Ramos (cell line): Measurements from ENCODE around the gene EPS15.
"Not testable (repeated sequence)": the region's sequence is repeated elsewhere in the genome, so short reads cannot be mapped to it uniquely, and the experiment has no call there.

Experiments
- in situ Hi-C: fragments of 300-500 bp; cut with MboI; formaldehyde crosslinking; loops from one replicate; pipeline ENCODE4 v1.14.3; 2022; ENCODE audit warnings: low sequenced_read_pairs; ENCODE audit not compliant: unreplicated experiment

EPS15 gene

DNA sequence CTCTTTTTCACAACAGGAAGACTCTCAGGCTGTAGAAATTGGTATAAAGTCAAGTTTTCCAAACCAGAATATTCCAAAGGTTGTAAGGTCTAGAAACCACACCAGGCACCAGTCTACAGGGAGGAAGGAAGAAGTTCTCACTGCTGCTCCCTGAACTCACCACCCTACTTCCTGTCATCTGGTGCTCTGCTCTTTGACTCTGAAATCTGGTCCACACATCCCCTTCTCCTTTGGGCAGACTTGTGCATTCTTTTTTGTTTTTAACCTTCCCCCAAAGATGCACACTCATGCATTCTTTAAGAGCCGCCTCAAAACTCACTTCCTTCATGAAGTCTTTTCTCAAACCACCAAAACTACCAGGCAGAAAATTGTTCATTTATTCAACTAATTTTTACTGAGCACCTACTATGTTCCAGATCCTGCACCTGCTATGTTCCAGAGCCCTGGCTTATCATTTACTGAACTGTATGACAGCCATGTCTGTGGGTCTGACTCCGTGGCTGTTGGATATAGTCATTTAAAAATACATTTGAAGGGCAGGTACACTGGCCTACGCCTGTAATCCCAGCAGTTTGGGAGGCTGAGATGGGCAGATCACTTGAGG lies 30.1 kb upstream of the EPS15 start:
- in situ Hi-C loops = no loop called here

DNA sequence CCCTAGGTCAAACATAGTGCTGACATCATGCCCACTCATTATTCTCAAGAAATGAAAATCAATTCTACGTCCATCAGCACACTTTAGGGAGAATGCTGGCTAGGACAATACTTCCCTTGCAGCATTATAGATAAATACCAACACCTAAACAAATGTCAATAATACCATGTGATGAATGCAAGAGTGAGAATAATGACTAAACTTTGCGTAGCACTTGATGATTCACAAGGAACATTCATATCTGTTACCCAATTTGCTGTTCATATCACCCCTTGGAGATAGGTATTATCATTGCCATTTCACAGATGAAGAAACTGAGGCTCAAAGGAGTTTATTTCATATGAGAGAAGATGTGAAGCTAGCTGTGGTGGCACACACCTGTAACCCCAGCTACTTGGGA lies 24.8 kb upstream of the EPS15 start:
- in situ Hi-C loops = no loop called here

DNA sequence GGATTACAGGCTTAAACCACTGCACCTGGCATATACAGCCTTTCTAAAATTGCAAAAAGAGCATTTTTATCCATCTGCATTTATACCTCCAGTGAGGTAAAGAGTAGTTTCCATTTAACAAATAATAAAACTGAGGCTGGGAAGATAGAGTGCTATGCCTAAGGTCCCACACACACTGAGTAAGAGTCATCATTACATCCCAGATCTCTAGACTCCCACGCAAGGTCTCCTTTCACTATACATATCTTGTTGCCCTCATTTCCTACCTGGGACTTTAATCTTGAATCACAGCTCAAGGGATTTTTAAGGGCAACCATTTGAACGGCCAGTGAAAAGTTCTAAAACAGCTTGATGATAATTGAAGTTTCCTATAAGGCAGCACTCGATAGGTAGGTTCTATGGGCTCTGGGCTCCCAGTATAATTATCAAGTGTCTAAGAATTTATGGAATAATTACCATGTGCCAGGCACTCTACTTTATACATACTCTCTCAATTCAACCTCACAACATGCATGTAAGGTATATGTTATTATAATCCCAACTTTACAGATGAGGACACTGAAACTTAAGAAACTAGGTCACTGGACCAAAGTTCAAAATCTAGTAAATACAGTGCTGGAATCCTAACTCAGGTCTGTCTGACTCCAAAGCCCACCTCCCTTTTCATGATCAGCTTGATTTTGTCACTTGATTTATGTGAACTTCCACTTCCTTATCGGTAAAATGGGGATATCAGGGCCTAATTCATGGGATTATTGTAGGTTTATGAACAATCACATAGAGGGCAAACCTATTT lies 23.3 kb upstream of the EPS15 start:
- in situ Hi-C loops = no loop called here

DNA sequence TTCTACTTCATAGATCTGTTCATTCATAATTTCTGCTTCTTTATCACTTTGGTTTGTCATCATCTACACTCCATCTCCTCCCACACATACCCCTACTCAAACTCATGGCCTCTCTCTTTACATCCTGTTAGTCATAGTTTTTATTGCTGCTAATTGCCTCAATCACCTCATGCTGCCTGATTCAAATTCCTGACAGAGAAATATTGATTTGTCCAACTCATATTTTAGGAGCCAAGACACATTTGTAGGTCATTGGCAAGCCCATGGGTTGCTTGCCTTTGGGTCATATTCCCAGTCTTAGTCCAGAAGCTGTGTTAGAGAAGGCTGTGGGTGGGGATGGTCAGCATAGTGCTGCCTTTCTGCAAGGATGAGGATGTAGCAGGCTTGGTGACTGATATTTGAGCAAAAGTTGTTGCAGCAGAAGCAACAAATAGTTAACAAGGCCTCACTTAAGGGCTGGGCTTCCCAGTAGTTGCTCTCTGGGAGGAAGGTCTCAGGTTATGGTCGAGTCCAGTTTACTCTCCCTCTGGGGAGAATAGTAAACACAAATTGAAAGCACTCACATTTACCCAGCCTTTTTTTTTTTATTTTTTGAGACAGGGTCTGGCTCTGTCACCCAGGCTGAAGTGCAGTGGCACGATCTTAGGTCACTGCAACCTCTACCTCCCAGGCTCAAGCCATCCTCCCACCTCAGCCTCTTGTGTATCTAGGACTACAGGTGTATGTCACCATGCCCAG lies 22.4 kb upstream of the EPS15 start:
- in situ Hi-C loops = no loop called here

DNA sequence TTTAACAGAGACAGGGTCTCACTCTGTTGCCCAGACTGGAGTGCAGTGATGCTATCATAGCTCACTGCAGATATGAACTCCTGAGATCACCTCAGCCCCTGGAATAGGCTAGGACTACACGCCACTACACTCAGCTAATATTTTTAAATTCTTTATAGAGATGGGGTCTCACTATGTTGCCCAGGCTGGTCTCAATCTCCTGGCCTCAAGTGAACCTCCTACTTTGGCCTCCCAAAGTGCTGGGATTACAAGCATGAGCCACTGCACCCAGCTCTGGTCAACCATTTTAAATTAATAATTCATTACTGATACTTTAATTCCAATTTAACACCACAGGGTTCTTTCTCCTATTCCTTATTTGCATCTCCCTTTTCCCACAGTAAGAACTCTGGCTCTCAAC lies 18.5 kb upstream of the EPS15 start:
- in situ Hi-C loops = no loop called here

DNA sequence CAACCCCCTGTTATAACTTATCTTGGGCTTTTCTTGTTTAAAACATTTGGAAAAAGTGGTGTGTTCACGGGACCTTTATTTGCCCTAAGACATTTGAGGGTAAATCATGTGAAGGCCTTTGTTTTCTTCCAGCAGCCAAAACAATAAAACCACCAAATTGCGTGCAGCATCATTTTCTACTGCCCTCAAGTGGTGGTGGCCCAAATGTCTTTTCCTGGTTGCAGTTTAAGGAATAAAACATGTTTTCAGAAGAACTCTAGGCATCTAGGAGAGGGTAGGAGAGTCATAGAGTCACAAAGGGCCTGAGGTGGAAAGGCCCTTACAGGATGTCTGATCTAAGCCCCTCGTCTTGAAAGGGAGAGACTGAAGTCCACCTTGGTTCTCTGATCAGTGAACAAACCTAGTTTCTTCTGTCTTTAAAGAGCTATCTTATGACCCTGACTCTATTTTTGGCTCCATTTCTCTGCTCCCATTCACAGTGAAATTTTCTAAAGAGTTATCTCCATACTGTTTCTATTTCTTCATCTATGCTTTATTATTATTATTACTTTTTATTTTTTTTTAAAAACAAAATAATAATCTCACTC lies 16.0 kb upstream of the EPS15 start:
- in situ Hi-C loops = no loop called here

DNA sequence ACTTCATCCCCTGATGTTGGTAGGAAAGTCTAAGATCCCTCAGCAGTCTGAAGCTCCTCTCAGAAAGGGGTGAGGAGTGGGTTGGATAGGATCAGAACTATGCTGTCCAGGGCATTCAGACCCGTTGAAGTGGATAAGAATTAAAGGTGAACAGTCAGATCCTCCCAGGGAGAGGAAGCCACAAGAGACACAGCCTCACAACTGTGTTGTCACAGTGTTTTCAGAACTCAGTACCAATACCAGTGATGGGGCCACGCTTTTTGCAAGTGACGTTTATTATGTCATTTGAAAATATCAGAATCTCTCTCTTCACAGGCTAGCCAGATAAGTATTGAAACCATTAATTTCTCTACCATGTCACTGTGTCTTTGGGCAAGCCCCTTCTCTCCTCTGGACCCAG lies 15.4 kb upstream of the EPS15 start:
- in situ Hi-C loops = no loop called here

DNA sequence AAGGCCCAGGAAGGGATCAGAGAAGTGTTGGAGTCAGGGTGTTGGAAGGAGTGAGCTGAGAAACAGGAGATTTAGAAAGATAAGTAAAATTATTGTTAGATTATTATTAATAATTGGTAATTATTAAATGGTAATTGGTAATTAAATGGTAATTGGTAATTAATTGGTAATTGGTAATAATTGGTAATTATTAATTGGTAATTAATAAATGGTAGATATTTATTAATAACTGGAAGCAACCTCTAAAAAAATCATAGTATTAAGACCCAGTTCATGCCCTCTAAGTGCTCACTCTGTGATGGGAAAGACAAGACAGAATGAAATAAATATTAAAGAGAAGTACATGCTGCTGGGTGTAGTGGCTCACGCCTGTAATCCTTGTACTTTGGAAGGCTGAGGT lies 13.8 kb upstream of the EPS15 start:
- in situ Hi-C loops = no loop called here

DNA sequence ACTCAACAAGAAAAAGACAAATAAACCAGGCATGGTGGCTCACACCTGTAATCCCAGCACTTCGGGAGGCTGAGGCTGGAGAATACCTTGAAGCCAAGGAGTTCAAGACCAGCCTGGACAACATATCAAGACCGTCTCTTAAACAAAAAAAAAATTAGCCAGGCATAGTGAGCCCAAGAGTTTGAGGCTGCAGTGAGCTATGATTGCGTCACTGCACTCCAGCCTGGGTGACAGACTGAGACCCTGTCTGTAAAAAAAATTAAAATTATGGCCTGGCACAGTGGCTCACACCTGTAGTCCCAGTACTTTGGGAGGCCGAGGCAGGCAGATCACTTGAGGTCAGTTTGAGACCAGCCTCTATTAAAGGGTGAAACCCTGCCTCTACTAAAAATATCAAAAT lies 11.4 kb upstream of the EPS15 start:
- in situ Hi-C loops = not testable (repeated sequence)

DNA sequence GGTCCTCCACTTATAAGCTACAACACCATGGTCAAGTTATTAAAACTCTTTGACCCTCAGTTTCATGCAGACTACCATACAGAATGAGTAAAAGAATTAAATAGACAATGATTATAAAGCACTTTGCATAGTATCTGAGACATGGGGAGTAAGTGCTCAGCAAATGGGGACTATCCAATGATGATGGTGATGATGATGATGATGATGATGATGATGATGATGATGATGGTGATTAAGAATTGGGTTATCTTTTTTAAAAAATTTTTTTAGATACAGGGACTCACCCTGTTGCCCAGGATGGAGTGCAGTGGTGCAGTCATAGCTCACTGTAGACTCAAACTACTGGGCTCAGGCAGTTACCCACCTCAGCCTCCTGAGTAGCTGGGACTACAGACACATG lies 8.1 kb upstream of the EPS15 start:
- in situ Hi-C loops = no loop called here

DNA sequence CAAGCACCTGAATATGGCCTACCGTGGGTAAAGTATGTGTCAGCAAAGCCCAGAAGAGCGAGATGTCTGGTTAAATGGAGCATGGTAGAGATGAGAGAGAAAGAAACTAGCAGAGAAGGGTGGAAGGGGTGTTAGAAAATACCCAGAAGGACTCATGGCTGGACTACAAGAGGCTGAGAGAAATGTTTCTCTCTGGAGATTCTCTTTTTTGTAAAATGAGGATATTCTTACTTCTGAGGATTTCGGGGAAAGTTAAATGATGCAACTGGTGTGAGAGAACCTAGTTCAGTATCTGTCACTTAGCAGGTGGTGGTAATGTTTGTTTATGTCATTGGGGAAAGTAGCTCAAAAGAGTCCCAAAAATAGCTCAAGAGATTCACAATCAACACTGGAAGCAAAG lies 7.2 kb upstream of the EPS15 start:
- in situ Hi-C loops = no loop called here

DNA sequence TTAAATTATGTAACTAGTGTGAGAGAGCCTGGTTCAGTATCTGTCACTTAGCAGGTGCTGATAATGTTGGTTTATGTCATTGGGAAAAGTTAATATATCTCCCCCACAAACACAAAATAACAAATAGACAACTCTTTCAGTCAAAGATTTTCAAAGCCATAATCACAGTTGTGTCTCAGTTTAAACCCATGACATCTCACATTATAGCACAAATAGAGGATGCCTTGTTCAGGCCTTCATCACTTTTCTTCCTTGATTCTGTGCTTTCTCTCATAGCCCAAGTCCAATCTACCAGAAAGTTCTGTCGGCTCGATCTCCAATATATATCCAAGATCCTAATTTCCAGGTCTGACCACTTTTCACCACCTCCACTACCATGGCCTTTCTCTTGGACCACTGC lies 6.2 kb upstream of the EPS15 start:
- in situ Hi-C loops = no loop called here

DNA sequence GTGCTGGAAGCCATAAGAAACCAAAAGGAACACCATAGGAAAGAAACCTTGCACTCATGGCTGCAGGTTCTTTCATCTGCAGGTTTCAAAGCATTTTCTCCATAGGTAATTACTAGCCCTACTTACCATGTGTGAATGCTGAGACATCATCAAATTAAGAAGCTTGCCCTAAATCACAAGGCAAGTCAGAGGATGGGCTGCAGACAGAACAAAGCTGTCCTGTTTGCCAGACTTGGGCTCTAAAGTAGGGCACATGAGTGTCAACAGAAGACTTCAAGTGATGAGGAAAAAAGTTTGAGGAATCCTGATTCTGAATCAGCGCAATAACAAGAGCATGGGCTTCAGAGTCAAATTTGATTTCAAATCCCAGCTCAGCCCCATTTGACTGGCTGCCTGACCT lies 5.8 kb upstream of the EPS15 start:
- in situ Hi-C loops = no loop called here

DNA sequence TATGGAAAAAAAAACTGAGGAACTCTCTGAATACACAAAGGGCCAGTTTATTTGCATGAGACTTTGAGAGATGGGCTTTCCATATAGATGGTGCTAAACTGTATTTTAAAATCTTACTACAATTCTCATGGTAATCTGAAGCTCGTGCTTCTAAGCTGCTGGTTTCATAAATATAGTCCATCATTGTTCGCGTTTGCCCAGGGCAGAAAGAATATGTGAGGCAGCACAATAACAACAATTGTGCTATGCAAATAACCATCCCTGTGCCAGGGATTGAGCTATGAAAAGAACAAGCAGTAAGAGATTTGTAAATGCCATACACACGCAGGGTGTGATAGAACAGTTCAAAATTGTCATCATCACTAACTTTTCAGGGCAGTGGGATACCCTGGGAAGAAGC lies 4.9 kb upstream of the EPS15 start:
- in situ Hi-C loops = no loop called here

DNA sequence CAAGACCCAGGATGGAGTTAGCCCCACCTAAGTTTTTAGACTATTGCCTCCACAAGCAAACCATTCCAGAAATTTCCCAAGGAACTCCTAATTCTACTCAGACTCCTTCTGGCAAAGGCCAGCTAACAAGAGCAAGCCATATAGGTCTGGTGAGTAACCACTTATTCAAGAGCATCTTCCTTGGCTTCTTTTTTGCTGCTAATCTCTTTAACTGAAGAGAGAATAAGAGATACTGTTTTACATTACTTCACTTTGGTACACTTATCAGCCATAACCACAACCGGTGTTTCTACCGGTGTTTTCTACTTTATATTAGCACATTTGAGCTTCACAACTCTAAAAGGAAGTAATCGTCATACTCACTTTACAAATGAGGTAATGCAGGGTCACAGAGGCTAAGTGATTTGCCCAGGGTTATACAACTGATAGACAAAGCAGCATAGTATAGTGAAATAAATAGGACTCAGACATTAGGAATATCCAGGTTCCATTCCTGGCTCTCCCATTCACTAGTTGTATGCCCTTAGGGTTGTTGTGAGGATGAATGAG lies 1.7 kb upstream of the EPS15 start:
- in situ Hi-C loops = no loop called here

DNA sequence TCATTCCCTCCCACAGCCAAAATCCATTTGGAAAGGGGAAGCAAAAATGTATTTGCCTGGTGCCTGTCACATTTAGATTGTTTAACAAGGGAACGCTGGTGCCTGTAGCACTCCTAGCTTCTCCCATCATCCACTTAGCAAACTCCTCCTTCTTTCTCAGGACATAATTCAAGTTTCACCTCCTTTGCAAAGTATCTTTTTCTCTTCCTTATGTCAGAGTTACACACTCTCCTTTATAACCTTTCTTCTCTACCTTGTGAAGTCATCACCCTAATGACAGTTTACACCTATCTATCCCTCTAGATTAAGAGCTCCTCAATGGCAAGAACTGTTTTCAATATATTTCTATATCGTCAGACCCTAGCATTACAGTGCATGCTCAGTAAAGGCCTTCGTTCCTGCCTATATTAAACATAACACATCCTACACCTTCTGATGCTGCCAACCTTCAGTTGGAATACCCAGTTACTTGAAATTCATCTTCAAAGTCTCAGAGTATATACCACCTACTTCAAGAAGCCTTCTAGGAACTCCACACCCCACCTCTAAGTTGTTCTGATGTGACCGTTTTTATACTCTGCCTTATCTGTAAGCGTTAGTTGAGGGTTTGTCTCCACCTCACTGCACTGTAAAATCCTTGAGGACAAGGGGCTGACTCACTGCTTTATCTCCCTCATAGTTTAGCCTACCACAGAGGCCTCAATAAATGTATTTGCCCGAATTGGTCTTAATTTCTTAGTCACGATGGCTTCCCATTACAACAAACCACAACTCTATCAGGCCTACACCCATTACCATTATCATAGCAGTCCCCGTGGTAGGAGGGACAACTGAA lies 1.0 kb upstream of the EPS15 start:
- in situ Hi-C loops = no loop called here

DNA sequence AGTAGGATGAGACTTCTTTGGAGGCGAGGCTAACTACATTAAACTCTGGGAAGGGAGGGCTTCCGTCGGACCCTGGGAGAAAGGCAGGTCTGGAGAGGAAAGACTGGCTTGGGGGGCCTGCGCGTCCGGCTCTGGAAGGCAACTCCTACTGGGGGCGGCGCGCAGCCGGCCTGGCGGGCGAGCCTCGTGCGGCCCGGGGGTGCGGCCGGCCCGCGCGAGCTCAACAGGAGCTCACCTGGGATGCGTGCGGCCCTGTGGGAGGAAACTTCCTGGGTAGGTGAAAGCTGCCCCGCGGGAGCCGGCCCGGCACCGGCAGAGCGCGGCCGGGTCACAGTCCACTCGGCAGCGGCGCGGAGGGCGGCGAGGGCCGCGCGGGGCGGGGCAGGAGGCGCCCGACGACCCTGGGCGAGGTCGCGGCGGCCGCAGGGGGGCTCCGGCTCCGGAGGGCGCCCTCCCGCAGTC lies 449 bp downstream of the EPS15 start:
- in situ Hi-C loops = no loop called here

DNA sequence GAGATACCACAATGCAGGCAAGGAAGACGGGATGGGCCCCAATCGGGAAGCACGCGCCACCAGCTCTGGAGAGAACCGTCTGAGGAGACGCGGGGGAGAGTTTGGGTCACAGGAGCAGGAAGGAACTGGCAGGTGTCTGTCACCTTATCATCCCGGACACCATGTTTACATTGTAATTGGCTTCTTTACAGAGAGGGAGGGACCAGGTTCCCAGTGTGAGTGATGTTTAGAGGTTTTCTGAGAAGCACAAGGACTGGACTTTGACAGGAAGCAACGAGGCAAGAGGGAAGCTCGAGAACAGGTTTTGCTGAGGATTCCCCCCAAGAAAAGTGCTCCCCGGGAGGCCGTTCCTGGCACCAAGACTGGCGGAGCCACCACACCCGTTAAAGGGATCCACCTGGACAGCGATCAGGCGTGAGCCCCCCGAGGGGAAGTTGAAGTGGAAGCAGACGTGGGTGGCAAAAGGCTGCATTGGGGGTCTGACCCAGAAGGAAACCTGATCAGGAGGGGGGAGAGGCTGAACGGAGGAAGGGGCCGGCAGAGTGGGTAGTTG lies 957 bp downstream of the EPS15 start:
- in situ Hi-C loops = no loop called here

DNA sequence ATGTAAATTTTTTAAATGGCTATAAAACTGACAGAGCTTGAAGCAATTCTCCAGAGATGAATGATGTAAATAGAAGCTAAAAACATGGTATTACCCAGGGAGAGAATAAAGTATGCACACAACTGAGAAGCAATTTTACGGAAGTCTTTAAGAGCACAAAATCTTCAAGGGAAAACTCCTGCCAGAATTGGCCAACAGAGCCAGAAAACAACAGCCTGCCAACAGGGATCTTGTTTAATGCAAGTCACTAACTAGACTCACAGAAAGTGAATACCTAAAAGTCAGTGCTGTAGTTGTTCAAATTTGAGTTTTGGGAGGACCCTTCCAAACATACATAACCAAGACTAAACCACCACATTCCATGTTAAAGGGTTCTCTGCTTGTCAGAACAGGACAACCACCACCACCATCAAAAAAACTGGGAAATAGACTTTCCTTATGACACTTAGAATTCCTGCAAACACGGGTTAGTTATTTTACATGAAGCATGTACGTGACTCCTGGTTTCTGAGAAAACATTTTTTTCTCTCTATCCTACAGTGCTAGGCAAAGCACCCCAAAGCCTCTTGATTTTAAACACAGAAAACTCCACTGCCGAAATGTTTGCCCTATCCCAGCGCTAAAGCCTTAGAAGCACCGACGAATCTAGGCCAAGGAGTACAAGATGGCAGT lies 1.6 kb downstream of the EPS15 start:
- in situ Hi-C loops = no loop called here
